ENCODE measurements around the gene FKBP1A. TPM values are rescaled to one million over a fixed set of nuclear protein-coding genes. Genes with fewer than 3 reads are reported as not detected.
A peak's percentile ranks its signal among the peaks of the same experiment; 100 is the strongest.

FKBP1A gene
- total and polyA plus RNA-seq, 2 donors from 2014 or later: 220 to 260 TPM

GRCh38 chr20:1341561-1342265 is 51.1 kb downstream of the FKBP1A start:
- no peak overlapping the region for H3K27ac ChIP-seq (ENCODE audit: low read depth in 2 of 2, low read length in 2 of 2)
- no peaks in the 10 kb centered on the region for H3K9me3 ChIP-seq (ENCODE audit: control insufficient read depth in 2 of 3, insufficient read depth in 1 of 3, low read length in 3 of 3)
- no peak overlapping the region for H3K4me3 ChIP-seq (ENCODE audit: low read length in 3 of 3)
- H3K27me3 ChIP-seq (ENCODE audit: control insufficient read depth, insufficient read depth, low read length): no peaks in the 10 kb centered on the region
- H3K9ac ChIP-seq (ENCODE audit: low read length in 3 of 3): no peak overlapping the region
- H3K36me3 ChIP-seq (ENCODE audit: control insufficient read depth in 2 of 3, insufficient read depth in 3 of 3, low read length in 3 of 3): no peaks in the 10 kb centered on the region
- DNase-seq: no peak
- no peak for TF ChIP-seq CTCF (IDR thresholded peaks at IDR 0.05; ENCODE audit: borderline replicate concordance, extremely low read depth, insufficient read depth)
- intact Hi-C loops (cut with DNase I): no loop called here
- peaks cover 0 to 10% (median 5%) of the 10 kb centered on the region in 3 donors for H3K4me1 ChIP-seq (ENCODE audit: control insufficient read depth in 2 of 3, insufficient read depth in 2 of 3, low read depth in 1 of 3, low read length in 3 of 3)
- FAIRE-seq: no peak

GRCh38 chr20:1338801-1339200 is 54.1 kb downstream of the FKBP1A start:
- H3K9me3 ChIP-seq (ENCODE audit: control insufficient read depth in 2 of 3, insufficient read depth in 1 of 3, low read length in 3 of 3): no peaks in the 10 kb centered on the region
- no peak overlapping the region for H3K9ac ChIP-seq (ENCODE audit: low read length in 3 of 3)
- intact Hi-C loops (cut with DNase I): no loop called here
- H3K27ac ChIP-seq (ENCODE audit: low read depth in 2 of 2, low read length in 2 of 2): no peak overlapping the region
- FAIRE-seq: no peak
- H3K4me1 ChIP-seq (ENCODE audit: control insufficient read depth in 2 of 3, insufficient read depth in 2 of 3, low read depth in 1 of 3, low read length in 3 of 3): peaks cover 0 to 17% (median 8%) of the 10 kb centered on the region in 3 donors
- no peak overlapping the region for H3K4me3 ChIP-seq (ENCODE audit: low read length in 3 of 3)
- no peaks in the 10 kb centered on the region for H3K36me3 ChIP-seq (ENCODE audit: control insufficient read depth in 2 of 3, insufficient read depth in 3 of 3, low read length in 3 of 3)
- no peak for TF ChIP-seq CTCF (IDR thresholded peaks at IDR 0.05; ENCODE audit: borderline replicate concordance, extremely low read depth, insufficient read depth)
- DNase-seq: no peak
- H3K27me3 ChIP-seq (ENCODE audit: control insufficient read depth, insufficient read depth, low read length): no peaks in the 10 kb centered on the region

- intact Hi-C loops (cut with DNase I): no loop called here
- Histone ChIP-seq H3K9ac (ENCODE audit: low read length in 3 of 3) (no peak overlapping the region), H3K9me3 (ENCODE audit: control insufficient read depth in 2 of 3, insufficient read depth in 1 of 3, low read length in 3 of 3) (no peaks in the 10 kb centered on the region), H3K27ac (ENCODE audit: low read depth in 2 of 2, low read length in 2 of 2) (peak overlapping the region; percentile 2 to 35), H3K4me1 (ENCODE audit: control insufficient read depth in 2 of 3, insufficient read depth in 2 of 3, low read depth in 1 of 3, low read length in 3 of 3) (peaks cover 0 to 17% (median 11%) of the 10 kb centered on the region in 3 donors), H3K4me3 (ENCODE audit: low read length in 3 of 3) (no peak overlapping the region), H3K27me3 (ENCODE audit: control insufficient read depth, insufficient read depth, low read length) (no peaks in the 10 kb centered on the region), H3K36me3 (ENCODE audit: control insufficient read depth in 2 of 3, insufficient read depth in 3 of 3, low read length in 3 of 3) (no peaks in the 10 kb centered on the region)
- no peak for TF ChIP-seq CTCF (IDR thresholded peaks at IDR 0.05; ENCODE audit: borderline replicate concordance, extremely low read depth, insufficient read depth)
- DNase-seq (no peak), FAIRE-seq (no peak)
Observed at GRCh38 chr20:1338096-1338495, 54.8 kb downstream of the FKBP1A start.

All from kidney (tissue), 14 donors.